SJSA1 (cell line): ENCODE measurements around the gene TEX47. TPM values are rescaled to one million over a fixed set of nuclear protein-coding genes. Genes with fewer than 3 reads are reported as not detected.

Experiments
- DNase-seq, 2 experiments: peaks; one replicate each; pipeline ENCODE4 v3.0.0-alpha.2; 2015 to 2020; ENCODE audit warnings: low spot score in 2 of 2, low read depth in 1 of 2
- H3K27ac ChIP-seq: fragments of 250-450 bp; sonication (Bioruptor Pico); 2 replicates; pipeline ENCODE4 v1.5.1; 2020; ENCODE audit warnings: mild to moderate bottlenecking, moderate library complexity
- H3K27me3 ChIP-seq: fragments of 250-450 bp; sonication (Bioruptor Pico); replicated peaks from 2 replicates; pipeline ENCODE4 v1.5.1; 2020; ENCODE audit warnings: mild to moderate bottlenecking, moderate library complexity
- H3K36me3 ChIP-seq: fragments of 250-450 bp; sonication (Bioruptor Pico); 2 replicates; pipeline ENCODE4 v1.5.1; 2020; ENCODE audit warnings: mild to moderate bottlenecking
- H3K4me1 ChIP-seq: fragments of 250-450 bp; sonication (Bioruptor Pico); replicated peaks from 2 replicates; pipeline ENCODE4 v1.6.1; 2021; ENCODE audit warnings: mild to moderate bottlenecking
- H3K4me3 ChIP-seq: fragments of 250-450 bp; sonication (Bioruptor Pico); 2 replicates; pipeline ENCODE4 v1.5.1; 2020; ENCODE audit warnings: mild to moderate bottlenecking
- H3K9me3 ChIP-seq: fragments of 250-450 bp; sonication (Bioruptor Pico); replicated peaks from 2 replicates; pipeline ENCODE4 v1.5.1; 2020; ENCODE audit warnings: mild to moderate bottlenecking
- total RNA-seq: library from RNA; depleted of rRNA; stranded (reverse); fragments of >200 nt; shearing (Covaris generic); gene quantifications from 2 replicates; pipeline ENCODE4 v1.2.3, GENCODE V29; 2014; rRNA removed

Gene TEX47
- not detected in 2 replicates for total RNA-seq

DNA sequence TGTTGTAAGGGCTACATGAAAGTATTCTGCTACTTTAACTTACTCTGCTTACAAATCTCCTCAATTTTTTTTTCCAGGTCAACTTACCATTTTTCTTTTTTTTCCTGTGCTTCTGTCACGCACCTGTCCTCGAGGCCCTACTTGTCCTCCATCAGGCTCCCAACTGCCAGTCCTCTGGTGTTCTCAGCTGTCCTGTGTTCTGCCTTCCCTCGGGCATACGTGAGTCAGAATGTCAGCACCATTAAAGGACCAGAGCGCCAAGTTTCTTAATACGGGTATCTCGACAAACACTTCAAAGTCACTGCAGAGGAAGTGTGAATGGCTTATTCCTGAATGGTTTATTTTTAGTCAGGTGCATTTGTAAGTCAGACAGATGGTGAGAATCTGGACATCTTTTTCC lies at the start of gene TEX47:
TSS of gene TEX47 (minus strand) at position 185 of the 400 bp plus-strand sequence. CDS start 795 bp downstream, outside the sequence.
- no peak for DNase-seq
- H3K27ac ChIP-seq: no peak within 1 kb of the TSS
- H3K4me3 ChIP-seq: no peak within 1 kb of the TSS
- H3K4me1 ChIP-seq: no peaks in the 10 kb centered on the region
- no peaks in the 10 kb centered on the region for H3K27me3 ChIP-seq
- H3K9me3 ChIP-seq: no peaks in the 10 kb centered on the region
- no peaks in the 10 kb centered on the region for H3K36me3 ChIP-seq

GRCh38 chr7:88845091-88845490 lies 49.6 kb upstream of the TEX47 start:
- no peak for DNase-seq
- H3K4me3 ChIP-seq: no peak overlapping the region
- no peaks in the 10 kb centered on the region for H3K9me3 ChIP-seq
- no peaks in the 10 kb centered on the region for H3K4me1 ChIP-seq
- no peaks in the 10 kb centered on the region for H3K36me3 ChIP-seq
- no peaks in the 10 kb centered on the region for H3K27me3 ChIP-seq
- H3K27ac ChIP-seq: no peak overlapping the region

- H3K36me3 ChIP-seq: no peaks in the 10 kb centered on the region
- no peak overlapping the region for H3K27ac ChIP-seq
These were observed 46.7 kb upstream of the TEX47 start for GRCh38 chr7:88842201-88842600.

DNA sequence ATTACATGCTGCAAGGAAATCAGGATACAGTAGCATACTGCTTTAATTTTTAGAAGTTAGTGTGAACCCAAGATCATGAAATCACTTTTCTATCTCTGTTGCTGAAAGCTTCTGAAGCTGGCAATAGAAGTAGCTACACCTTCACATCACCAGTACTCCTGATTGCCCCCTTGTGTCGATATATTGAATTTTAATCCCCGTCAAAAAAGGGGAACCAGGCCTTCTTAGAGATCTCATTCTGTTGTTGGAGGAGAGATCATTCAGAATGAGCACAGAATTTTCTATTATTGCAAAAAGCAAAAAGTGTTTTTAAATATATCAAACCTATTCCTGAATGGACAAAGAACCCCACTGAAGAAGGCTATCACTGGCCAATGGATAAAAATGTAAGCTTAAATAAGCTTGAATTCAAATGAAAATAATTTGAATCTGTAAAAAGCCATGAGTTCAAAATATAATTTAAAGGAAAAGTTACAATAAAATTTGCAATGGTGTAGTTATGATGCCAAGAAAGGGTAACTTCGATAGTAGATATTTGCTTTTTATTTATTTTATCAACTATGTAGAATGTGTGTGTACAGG lies 39.7 kb upstream of the TEX47 start:
- Histone ChIP-seq H3K27me3 (no peaks in the 10 kb centered on the region), H3K9me3 (no peaks in the 10 kb centered on the region), H3K4me3 (no peak overlapping the region), H3K4me1 (no peaks in the 10 kb centered on the region), H3K27ac (no peak overlapping the region), H3K36me3 (no peaks in the 10 kb centered on the region)
- DNase-seq: peak in 1 of 2 experiments; percentile 20

More at GRCh38 chr7:88842201-88842600, 46.7 kb upstream of the TEX47 start:
- Histone ChIP-seq H3K4me1 (no peaks in the 10 kb centered on the region), H3K27me3 (no peaks in the 10 kb centered on the region), H3K4me3 (no peak overlapping the region), H3K9me3 (no peaks in the 10 kb centered on the region)
- no peak for DNase-seq

DNA sequence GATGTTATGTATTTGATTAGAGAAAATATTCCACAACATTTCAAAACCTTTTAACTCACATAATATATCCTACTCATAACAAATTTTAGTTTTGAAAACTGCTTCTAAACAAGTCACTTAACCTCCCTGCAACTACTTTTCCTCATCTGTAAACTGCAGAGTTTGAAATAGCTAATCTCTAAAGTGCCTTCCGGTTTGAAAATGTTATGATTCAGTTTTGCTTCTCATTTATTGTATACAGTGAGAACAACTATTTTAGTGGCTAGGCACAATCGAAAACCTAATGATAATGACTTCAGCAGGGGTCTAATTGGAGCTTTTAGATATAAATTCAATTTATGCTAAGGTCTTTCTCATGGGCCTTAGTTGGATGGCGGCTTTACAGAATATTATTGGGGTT lies 30.7 kb upstream of the TEX47 start:
- no peaks in the 10 kb centered on the region for H3K27me3 ChIP-seq
- DNase-seq: no peak
- H3K36me3 ChIP-seq: no peaks in the 10 kb centered on the region
- H3K9me3 ChIP-seq: no peaks in the 10 kb centered on the region
- no peak overlapping the region for H3K4me3 ChIP-seq
- no peak overlapping the region for H3K27ac ChIP-seq
- no peaks in the 10 kb centered on the region for H3K4me1 ChIP-seq

DNA sequence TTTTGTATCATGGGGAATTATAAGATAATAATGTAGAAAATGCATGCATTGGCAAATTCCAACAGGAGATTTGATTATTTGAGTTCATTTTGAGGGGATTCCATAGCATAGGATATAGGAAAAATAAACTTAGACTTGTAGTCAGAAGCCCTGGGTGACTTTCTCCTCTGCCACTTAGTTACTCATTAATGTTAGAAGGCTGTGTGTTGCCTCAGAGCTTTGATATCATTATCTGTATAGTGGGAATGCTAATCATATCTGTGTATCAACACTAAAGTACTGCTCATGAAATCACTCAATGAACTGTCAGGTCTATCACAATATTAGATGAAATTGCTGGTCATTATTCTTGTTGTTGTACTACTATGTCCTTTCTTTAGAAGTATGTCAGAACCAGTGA lies 23.0 kb upstream of the TEX47 start:
- Histone ChIP-seq H3K27ac (no peak overlapping the region), H3K4me3 (no peak overlapping the region), H3K27me3 (no peaks in the 10 kb centered on the region), H3K9me3 (no peaks in the 10 kb centered on the region), H3K4me1 (no peaks in the 10 kb centered on the region), H3K36me3 (no peaks in the 10 kb centered on the region)
- no peak for DNase-seq

DNA sequence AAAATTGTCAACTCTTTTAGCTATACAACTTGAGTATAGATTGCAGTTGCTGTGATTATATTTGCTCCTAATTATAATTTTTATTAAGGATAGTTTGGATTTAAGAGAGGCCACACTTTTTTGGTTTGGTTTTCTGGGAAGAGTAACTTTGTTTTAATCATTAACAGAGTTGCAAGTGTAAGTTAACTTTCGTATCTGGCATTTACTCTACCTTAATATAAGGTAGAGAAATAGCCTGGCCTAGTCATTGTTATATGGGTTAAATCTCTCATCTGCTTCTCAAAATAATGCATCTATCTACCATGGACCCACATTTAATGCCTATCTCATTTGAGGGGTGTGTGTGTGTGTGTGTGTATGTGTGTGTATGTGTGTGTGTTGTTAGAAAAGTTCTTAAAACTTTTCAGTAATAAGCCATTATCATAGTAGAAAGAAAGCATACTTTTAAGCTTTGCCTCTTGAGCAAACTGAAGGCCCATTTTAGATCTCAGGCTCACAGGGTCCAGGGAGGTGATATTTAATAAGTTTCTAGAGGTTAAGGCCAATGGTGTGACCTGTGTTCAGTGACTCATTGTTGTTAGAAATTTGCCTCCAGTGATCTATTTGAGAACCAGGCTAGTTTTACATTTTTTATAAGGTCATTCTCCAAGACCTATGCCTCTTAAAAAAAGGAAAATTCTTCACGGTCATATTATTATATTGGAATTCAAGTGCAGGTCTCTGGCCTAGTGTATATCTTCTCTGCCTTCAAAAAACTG lies 10.9 kb upstream of the TEX47 start:
- no peaks in the 10 kb centered on the region for H3K9me3 ChIP-seq
- H3K4me3 ChIP-seq: no peak overlapping the region
- no peaks in the 10 kb centered on the region for H3K4me1 ChIP-seq
- no peak overlapping the region for H3K27ac ChIP-seq
- no peak for DNase-seq
- no peaks in the 10 kb centered on the region for H3K36me3 ChIP-seq
- H3K27me3 ChIP-seq: no peaks in the 10 kb centered on the region

DNA sequence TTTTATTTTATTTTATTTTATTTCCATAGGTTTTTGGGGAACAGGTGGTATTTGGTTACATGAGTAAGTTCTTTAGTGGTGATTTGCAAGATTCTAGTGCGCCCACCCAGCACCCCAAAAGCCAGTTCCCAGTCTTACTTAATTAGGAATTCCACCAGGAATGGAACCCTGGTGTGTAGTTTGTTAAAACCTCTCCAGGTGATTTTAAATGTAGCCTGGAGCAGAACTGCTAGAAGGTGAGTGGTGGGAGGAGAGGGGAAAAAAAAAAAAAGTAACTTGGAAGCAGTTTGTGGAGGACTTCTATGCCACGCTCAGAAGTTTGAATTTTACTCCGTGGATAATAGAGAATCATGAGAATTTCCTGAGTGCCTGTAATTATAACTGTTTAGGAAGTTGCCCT lies 5.5 kb upstream of the TEX47 start:
- H3K27me3 ChIP-seq: no peaks in the 10 kb centered on the region
- no peaks in the 10 kb centered on the region for H3K9me3 ChIP-seq
- no peak overlapping the region for H3K4me3 ChIP-seq
- no peaks in the 10 kb centered on the region for H3K36me3 ChIP-seq
- H3K4me1 ChIP-seq: no peaks in the 10 kb centered on the region
- H3K27ac ChIP-seq: no peak overlapping the region
- DNase-seq: no peak

DNA sequence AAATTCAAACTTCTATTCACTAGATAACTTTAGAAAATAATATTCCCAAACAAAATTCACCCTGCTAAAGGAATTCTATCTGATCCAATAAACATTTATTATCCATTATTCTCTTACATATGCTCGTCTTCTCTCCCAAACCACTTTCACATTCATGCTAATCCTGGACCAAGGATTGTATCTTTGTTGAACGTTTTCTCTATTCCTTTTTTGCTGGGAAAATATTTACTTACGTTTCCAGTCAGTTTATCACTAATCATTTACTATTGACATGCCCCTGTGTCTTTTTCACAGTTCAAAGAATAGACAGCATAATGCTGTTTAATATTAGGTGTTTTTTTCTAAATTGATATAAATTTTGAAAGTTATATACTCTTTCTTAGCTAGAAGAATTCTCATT lies 3.2 kb downstream of the TEX47 start:
- Histone ChIP-seq H3K4me3 (no peak overlapping the region), H3K36me3 (no peaks in the 10 kb centered on the region), H3K27ac (no peak overlapping the region), H3K9me3 (no peaks in the 10 kb centered on the region), H3K27me3 (no peaks in the 10 kb centered on the region), H3K4me1 (no peaks in the 10 kb centered on the region)
- no peak for DNase-seq

DNA sequence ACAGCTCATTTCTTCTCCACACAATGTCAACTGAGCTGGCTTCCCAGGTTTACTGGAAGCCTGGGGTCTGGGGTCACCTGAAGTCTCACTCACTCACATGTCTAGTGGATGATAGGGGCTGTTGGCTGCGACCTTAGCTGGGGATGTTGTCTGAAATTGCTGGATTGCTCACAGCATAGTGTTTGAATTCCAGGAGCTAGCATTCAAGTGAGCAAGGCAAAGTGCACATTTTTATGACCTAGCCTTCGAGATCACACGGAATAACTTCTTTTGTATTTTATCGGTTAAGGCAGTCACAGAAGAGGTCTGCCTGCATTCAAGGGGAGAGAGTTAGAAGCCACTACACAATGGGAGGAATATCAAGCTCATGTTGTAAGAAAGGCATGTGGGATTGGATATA lies 3.6 kb downstream of the TEX47 start:
- H3K9me3 ChIP-seq: no peaks in the 10 kb centered on the region
- DNase-seq: no peak
- no peaks in the 10 kb centered on the region for H3K36me3 ChIP-seq
- H3K27ac ChIP-seq: no peak overlapping the region
- H3K4me1 ChIP-seq: no peaks in the 10 kb centered on the region
- no peaks in the 10 kb centered on the region for H3K27me3 ChIP-seq
- no peak overlapping the region for H3K4me3 ChIP-seq

GRCh38 chr7:88789480-88790064 lies 6.0 kb downstream of the TEX47 start:
- Histone ChIP-seq H3K4me3 (no peak overlapping the region), H3K27ac (no peak overlapping the region), H3K36me3 (no peaks in the 10 kb centered on the region), H3K27me3 (no peaks in the 10 kb centered on the region), H3K9me3 (no peaks in the 10 kb centered on the region), H3K4me1 (no peaks in the 10 kb centered on the region)
- peak in 1 of 2 experiments; percentile 7 for DNase-seq

DNA sequence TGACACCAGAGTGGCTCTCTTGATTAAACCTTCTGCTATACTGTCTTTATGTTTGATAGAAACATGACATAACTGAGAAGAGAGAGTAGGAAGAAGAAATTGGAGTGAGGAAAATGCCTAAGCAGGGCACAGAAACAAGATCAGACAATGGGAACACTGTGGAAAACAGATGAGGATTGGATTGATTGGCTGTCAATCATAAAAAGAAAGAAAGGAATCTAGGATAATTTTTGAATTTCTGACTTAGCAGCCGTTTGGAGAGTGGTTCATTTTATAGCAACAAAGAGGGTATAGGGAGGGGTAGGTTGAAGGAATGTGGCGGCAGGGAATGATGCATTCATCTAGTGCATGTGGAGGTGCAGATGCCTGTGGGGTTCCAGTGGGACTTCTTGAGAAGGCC lies 7.8 kb downstream of the TEX47 start:
- no peak for DNase-seq
- H3K9me3 ChIP-seq: no peaks in the 10 kb centered on the region
- no peak overlapping the region for H3K4me3 ChIP-seq
- H3K27ac ChIP-seq: no peak overlapping the region
- no peaks in the 10 kb centered on the region for H3K36me3 ChIP-seq
- no peaks in the 10 kb centered on the region for H3K4me1 ChIP-seq
- H3K27me3 ChIP-seq: no peaks in the 10 kb centered on the region

- no peak overlapping the region for H3K27ac ChIP-seq
- no peaks in the 10 kb centered on the region for H3K27me3 ChIP-seq
- no peaks in the 10 kb centered on the region for H3K9me3 ChIP-seq
- DNase-seq: no peak
- no peak overlapping the region for H3K4me3 ChIP-seq
- H3K36me3 ChIP-seq: no peaks in the 10 kb centered on the region
- H3K4me1 ChIP-seq: no peaks in the 10 kb centered on the region
These were observed 19.7 kb downstream of the TEX47 start for GRCh38 chr7:88775838-88776237.

DNA sequence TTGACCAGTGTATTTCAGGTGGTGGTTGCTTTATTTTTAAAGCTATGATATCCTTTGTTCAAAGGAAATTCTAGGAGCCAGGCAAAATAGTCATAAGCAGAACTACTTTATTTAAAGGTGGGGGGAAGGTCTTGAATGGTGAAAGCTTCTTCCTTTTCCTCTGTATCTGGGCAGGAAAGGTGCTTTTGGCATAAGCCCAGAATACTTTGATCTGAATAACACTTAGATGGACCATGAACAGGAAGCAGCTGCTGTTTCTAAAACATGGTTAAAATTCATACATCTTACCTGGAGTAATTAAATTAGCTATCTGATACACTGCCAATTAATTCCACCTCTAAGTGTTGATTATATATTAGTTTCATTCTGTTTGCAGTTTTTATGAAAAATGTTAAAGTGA lies 22.8 kb downstream of the TEX47 start:
- no peaks in the 10 kb centered on the region for H3K9me3 ChIP-seq
- H3K27ac ChIP-seq: no peak overlapping the region
- H3K36me3 ChIP-seq: no peaks in the 10 kb centered on the region
- H3K4me1 ChIP-seq: no peaks in the 10 kb centered on the region
- DNase-seq: no peak
- no peak overlapping the region for H3K4me3 ChIP-seq
- no peaks in the 10 kb centered on the region for H3K27me3 ChIP-seq
